HepG2 (cell line): ENCODE data around the gene NUDT17. TPM values are rescaled to one million over a fixed set of nuclear protein-coding genes. Genes with fewer than 3 reads are reported as not detected.

Experiments used
- AKNA ChIP-seq: sonication (generic); formaldehyde crosslinking; IDR thresholded peaks from 2 replicates; pipeline ENCODE4 v1.4.0; 2020; ENCODE audit warnings: missing genetic modification reagents, borderline replicate concordance
- CC2D1A ChIP-seq: sonication (generic); formaldehyde crosslinking; IDR thresholded peaks from 2 replicates; pipeline ENCODE4 v1.8.1; 2023; ENCODE audit warnings: mild to moderate bottlenecking, missing genetic modification reagents
- EZH2 ChIP-seq: conservative IDR thresholded peaks from 2 replicates; pipeline ENCODE4 v1.6.1; 2012; ENCODE audit warnings: mild to moderate bottlenecking, low read depth, low read length, moderate library complexity
- GABPA ChIP-seq, 2 experiments: IDR thresholded peaks; 2 replicates each; pipeline ENCODE4 v1.6.1; 2011 to 2016; ENCODE audit warnings: low read depth in 2 of 2, low read length in 1 of 2, missing biosample characterization in 1 of 2, missing genetic modification characterization in 1 of 2
- PRDM15 ChIP-seq: sonication (generic); formaldehyde crosslinking; IDR thresholded peaks from 2 replicates; pipeline ENCODE4 v1.4.0; 2020; ENCODE audit warnings: missing genetic modification reagents
- SMARCE1 ChIP-seq: fragments of 450-650 bp; IDR thresholded peaks from 2 replicates; pipeline ENCODE4 v1.6.1; 2017; ENCODE audit warnings: borderline replicate concordance
- ZBTB38 ChIP-seq: sonication (generic); formaldehyde crosslinking; IDR thresholded peaks from 2 replicates; pipeline ENCODE4 v1.5.1; 2020; ENCODE audit warnings: mild to moderate bottlenecking, missing genetic modification reagents
- ZMAT3 ChIP-seq: sonication (generic); formaldehyde crosslinking; conservative IDR thresholded peaks from 2 replicates; pipeline ENCODE4 v1.7.0; 2021; ENCODE audit warnings: missing genetic modification reagents
- ZMYM2 ChIP-seq: sonication (generic); formaldehyde crosslinking; IDR thresholded peaks from 2 replicates; pipeline ENCODE4 v1.8.0; 2022; ENCODE audit warnings: mild to moderate bottlenecking, missing genetic modification reagents
- ZNF138 ChIP-seq: sonication (generic); formaldehyde crosslinking; IDR thresholded peaks from 2 replicates; pipeline ENCODE4 v1.5.0; 2020; ENCODE audit warnings: mild to moderate bottlenecking, low read depth, missing genetic modification reagents
- ZNF17 ChIP-seq: sonication (generic); formaldehyde crosslinking; IDR thresholded peaks from 2 replicates; pipeline ENCODE4 v1.5.0; 2020; ENCODE audit warnings: mild to moderate bottlenecking, missing genetic modification reagents
- ZNF513 ChIP-seq: sonication (generic); formaldehyde crosslinking; conservative IDR thresholded peaks from 2 replicates; pipeline ENCODE4 v1.5.0; 2020; ENCODE audit warnings: missing genetic modification reagents
- polyA plus RNA-seq, 8 experiments: library from polyadenylated mRNA; depleted of rRNA in 3 of 8; stranded (reverse) in 7 of 8; unstranded in 1 of 8; fragments of >200 nt; fragmentation: Illumina TruSeq in 4 of 8; extraction: Trizol in 4 of 8; gene quantifications; 2 replicates each; pipeline versions ENCODE4 v1.2.1 to v1.2.3, GENCODE V29; 2011 to 2016; ENCODE audit warnings: low read depth in 4 of 8, missing spikeins in 1 of 8, mixed read lengths in 1 of 8; ENCODE audit not compliant: insufficient read depth in 1 of 8
- total RNA-seq, 5 experiments: library from RNA; depleted of rRNA; stranded (reverse); fragments of >200 nt; fragmentation: Illumina TruSeq; extraction: Trizol; gene quantifications; 2 replicates each; pipeline ENCODE4 v1.2.3, GENCODE V29; 2016; ENCODE audit warnings: low read depth in 1 of 5
- TF ChIP-seq, protein P1 (sequence below): IDR thresholded peaks from 2 replicates; pipeline ENCODE4 v1.6.1; 2016; ENCODE audit warnings: missing genetic modification reagents, missing compliant biosample characterization
- TF ChIP-seq, protein P2 (sequence below): sonication (generic); formaldehyde crosslinking; IDR thresholded peaks from 2 replicates; pipeline ENCODE4 v1.4.0; 2020; ENCODE audit warnings: mild to moderate bottlenecking, missing genetic modification reagents
- TF ChIP-seq, protein P3 (sequence below): IDR thresholded peaks from 2 replicates; pipeline ENCODE4 v1.6.1; 2016; ENCODE audit warnings: low read depth

NUDT17 gene
- total and polyA plus RNA-seq, 2 of the 13 experiments (the other 11 are each of a cell fraction or from before 2014, with no cell fraction given): 2.6 to 5.8 TPM

DNA sequence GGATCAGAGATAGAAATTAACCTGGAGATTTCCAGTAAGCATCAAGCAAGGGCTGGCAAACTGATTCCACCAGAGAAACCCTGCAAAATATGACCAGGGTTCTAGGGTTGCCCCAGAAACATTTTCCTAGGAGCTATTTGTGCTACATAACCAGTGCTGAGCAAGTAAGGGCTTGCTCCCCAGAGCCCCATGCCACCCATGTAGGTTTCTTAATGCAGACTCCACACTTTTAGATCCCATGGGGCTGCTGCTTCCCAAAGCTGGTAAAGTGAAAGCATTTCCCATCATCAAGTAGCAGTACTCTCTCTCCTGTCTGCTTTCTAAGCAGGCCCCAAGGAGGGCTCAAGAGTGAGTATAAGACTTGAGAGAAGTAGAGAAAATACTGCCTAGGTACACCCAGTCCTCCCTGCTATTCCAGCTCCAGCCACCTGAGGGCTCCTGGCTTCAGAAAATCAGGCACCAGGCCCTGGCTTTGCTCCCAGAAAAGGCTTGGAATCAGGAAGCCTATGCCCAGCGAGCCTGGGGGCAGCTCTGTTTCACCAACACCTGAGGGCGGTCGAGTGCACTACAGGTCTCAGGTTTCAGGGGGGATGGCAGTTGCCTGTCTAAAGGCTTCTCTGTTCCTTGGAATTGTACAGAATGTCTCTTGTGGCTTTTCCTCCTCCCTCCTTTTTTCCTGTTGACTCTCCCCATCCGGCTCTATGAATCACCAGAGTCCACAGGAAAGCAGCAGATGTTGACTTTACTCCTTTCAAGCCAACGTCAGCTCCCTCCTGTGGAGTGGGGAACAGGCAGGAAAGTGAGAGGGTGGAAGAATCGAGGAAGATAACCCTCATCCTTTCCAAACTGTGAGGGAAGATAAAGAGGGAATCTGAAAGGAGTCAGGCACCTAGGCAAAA is 46.4 kb downstream of the NUDT17 start (continued):
- no peak for TF ChIP-seq PRDM15 (CRISPR knock-in tag)
- TF ChIP-seq, protein P1, sequence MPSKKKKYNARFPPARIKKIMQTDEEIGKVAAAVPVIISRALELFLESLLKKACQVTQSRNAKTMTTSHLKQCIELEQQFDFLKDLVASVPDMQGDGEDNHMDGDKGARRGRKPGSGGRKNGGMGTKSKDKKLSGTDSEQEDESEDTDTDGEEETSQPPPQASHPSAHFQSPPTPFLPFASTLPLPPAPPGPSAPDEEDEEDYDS: peak; percentile 64; the same call in 1 of the 2 replicates
- TF ChIP-seq ZNF513 (CRISPR knock-in tag): no peak
- TF ChIP-seq EZH2: no peak
- TF ChIP-seq, protein P2, sequence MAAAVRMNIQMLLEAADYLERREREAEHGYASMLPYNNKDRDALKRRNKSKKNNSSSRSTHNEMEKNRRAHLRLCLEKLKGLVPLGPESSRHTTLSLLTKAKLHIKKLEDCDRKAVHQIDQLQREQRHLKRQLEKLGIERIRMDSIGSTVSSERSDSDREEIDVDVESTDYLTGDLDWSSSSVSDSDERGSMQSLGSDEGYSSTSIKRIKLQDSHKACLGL (CRISPR knock-in tag): no peak
- no peak for TF ChIP-seq ZNF17 (CRISPR knock-in tag)
- TF ChIP-seq CC2D1A (CRISPR knock-in tag): no peak
- TF ChIP-seq ZNF138 (CRISPR knock-in tag): no peak
- no peak for TF ChIP-seq GABPA (IDR thresholded peaks at IDR 0.05; ENCODE audit: low read depth, low read length)
- TF ChIP-seq GABPA (CRISPR knock-in tag; IDR thresholded peaks at IDR 0.05; ENCODE audit: low read depth): peak; percentile 54
- no peak for TF ChIP-seq AKNA (CRISPR knock-in tag)
- TF ChIP-seq ZMYM2 (CRISPR knock-in tag): no peak
- TF ChIP-seq, protein P3, sequence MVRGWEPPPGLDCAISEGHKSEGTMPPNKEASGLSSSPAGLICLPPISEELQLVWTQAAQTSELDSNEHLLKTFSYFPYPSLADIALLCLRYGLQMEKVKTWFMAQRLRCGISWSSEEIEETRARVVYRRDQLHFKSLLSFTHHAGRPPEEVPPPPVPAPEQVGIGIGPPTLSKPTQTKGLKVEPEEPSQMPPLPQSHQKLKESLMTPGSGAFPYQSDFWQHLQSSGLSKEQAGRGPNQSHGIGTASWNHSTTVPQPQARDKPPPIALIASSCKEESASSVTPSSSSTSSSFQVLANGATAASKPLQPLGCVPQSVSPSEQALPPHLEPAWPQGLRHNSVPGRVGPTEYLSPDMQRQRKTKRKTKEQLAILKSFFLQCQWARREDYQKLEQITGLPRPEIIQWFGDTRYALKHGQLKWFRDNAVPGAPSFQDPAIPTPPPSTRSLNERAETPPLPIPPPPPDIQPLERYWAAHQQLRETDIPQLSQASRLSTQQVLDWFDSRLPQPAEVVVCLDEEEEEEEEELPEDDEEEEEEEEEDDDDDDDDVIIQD (CRISPR knock-in tag): peak; percentile 80; the same call in 1 of the 2 replicates
- no peak for TF ChIP-seq ZMAT3
- no peak for TF ChIP-seq SMARCE1
- peak; percentile 65; the same call in 1 of the 2 replicates for TF ChIP-seq ZBTB38
